ENCODE measurements around the gene TIAM2.
A peak's percentile ranks its signal among the peaks of the same experiment; 100 is the strongest.

The TIAM2 gene

GRCh38 chr6:155241966-155242365, 246.9 kb downstream of the TIAM2 start:
- no peak for DNase-seq

DNA sequence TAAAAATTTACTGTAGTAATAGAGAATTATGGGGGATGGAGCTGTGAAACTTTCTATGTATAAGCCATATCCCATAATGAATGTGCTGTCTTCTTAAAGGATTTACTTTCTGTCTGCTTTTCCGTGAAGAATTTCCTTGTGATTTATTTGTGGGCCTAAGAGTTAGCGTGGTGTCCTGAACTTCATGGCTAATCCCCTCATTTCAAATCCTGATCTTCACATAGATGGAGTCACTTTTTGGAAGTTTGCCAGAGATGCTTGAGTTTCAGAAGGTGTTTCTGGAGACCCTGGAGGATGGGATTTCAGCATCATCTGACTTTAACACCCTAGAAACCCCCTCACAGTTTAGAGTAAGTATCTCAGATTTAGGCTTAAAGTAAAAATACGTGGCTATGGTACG, 249.3 kb downstream of the TIAM2 start:
- no peak for DNase-seq

DNA sequence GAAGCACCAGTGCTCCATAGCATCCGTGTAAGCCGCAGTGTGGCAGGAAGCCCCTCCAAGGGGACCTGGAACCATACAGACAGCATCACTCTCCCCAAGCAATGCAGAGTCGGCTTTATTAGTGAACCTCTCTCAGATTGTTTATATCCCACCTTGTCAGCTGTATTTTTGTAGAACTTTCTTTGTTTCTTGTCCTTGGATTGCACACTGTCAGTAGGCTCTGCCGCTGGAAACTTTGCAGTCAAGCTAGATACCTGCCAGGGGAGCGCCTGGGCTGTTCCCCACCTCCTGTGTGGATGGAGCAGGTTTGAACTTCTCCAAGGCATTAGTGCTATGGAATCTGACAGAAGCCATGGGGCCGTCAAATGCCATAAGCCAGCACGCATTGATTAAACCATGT, 250.1 kb downstream of the TIAM2 start:
- no peak for DNase-seq

- no peak for DNase-seq
These were observed 250.7 kb downstream of the TIAM2 start for GRCh38 chr6:155245831-155246230.

- no peak for DNase-seq
These were observed 251.7 kb downstream of the TIAM2 start for GRCh38 chr6:155246825-155247224.

- no peak for DNase-seq
These were observed 252.5 kb downstream of the TIAM2 start for GRCh38 chr6:155247618-155248007.

DNA sequence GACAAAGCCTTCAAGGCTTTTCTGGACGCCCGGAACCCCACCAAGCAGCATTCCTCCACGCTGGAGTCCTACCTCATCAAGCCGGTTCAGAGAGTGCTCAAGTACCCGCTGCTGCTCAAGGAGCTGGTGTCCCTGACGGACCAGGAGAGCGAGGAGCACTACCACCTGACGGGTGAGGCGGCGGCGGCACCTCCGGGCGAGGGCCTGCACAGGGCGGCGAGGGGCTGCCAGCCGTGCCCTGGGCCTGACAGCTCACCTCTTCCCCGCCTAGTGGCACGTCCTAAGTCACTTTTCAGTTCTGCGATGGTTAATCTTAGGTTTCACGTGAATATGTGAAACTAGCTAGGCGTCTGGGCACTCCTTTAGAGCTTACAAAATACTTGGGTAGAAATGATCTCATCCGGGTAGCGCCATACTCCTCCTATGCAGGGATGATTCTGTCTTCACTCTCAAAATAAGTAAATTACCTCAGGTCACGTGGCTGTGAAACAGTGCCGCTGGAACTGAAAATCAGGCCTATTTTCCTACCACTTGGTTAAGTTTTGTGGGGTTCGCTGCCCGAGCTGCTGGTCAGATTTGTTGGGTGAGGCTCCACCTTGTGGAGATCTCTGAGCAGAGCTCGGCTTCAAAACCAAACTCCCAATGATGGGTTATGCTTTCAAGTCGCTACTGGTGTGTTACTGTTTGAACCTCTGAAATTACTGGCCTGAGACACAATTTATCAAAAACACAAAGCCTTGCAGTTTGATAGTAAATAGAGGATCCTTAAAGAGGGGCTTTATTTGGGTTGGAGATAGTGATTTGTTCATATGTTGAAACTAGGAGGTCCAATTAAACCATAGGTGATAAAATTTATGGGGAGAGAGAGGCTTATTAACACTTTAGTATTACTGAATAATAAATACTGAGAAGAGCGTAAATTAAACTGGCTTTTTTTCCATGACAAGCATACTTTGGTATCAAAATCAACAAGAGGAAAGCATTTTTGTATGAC, 253.2 kb downstream of the TIAM2 start:
- DNase-seq, result peak; percentile 41

DNA sequence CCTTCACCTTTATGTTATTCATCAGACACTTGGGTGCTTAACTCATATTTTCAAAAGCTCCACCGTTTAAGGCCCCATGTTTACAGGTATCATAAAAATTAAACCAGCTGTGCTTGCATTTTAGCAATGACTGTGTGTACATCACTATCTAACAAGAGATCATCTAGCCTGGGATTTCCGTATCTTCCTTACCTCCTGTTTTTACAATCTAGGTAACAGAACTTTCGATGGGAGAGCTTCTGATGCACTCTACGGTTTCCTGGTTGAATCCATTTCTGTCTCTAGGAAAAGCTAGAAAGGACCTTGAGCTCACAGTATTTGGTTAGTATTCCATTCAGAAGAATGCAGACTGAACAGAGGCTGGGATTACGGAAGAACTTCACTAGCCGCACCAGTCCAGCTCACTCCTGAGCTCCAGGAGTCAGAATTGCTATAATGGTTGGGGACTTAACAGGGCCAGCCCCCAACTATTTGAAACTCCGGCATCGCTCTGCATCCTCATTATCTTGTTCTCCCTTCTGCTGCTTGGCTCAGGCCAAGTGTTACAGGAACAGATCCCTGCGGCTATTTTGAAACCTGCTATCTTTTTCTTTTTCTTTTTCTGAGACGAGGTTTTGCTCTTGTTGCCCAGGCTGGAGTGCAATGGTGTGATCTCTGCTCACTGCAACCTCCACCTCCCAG, 255.7 kb downstream of the TIAM2 start:
- DNase-seq, result no peak

- no peak for DNase-seq
These were observed 257.5 kb downstream of the TIAM2 start for GRCh38 chr6:155252581-155252980.

- no peak for DNase-seq
These were observed 258.2 kb downstream of the TIAM2 start for GRCh38 chr6:155253337-155253736.

DNA sequence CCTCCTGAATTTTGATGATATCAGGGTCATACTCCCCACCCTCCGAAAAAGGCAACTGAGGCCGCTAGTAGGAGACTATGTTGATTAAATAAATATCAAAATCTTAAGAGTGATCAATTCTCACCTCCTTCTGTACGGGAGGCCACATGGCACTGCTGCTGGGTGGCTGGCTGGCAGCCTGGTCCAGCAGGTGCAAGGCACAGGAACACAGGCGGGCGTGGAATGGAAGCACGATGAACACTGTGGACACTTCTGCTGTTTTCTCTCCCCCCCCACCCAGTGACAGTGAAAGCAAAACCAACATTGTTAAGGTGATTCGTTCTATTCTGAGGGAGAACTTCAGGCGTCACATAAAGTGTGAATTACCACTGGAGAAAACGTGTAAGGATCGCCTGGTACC, 259.0 kb downstream of the TIAM2 start:
- no peak for DNase-seq

DNA sequence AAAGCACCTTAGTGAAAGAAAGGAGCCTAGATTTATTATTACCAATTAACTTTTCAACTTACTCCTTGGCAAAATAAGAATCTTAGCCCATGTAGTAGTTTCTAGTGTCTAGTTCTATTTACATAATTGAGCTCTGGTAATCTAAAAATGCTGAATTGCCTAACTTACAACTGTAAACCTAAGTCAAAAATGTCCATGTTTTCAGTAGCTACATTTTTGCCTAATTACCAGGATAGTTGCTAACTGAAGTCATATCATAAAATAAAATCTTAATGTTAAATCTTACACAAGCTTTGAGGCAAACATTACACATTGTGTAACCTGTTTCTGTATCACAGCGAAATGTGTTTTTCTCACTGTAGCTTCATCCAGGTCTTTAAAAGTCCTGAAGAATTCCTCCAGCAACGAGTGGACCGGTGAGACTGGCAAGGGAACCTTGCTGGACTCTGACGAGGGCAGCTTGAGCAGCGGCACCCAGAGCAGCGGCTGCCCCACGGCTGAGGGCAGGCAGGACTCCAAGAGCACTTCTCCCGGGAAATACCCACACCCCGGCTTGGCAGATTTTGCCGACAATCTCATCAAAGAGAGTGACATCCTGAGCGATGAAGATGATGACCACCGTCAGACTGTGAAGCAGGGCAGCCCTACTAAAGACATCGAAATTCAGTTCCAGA, 261.1 kb downstream of the TIAM2 start:
- DNase-seq, result no peak

DNA sequence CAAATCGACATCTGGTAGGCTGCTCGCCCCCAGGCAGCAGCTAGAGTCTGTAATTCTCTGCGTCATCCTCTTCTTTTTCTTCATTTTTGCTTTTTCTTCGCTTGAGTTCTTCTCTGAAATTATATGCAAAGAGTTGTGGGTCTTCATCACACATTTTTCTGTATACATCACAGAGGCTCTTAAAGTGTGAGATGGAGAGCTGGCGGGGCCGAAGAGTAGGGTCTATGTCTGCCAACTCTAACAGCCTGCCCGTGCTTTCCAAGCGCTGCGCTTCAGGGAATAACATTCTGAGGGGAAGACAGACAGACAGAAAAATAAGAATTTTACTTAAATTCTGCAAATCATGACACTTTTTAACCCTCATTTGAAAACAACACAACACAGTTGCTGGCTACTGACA, 262.7 kb downstream of the TIAM2 start:
- no peak for DNase-seq

DNA sequence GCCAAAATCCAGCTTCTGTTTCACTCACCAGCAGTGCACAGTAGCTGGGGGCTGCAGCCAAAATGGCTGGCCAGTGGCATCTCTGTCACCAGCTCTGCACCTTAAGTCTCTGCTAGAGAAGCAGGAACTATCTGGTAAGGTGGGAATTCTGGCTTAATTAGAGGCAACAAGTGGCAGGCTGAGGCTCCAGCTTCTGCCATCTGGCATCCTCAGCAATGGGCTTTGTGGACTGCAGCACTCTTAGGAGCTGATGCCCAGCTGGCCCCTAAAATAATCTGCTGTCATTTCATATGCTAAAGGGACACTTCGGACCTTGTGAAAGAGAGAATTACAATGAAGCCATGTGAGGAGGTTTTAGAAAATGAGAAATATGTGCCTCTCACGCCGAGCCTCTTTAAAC, 264.1 kb downstream of the TIAM2 start:
- no peak for DNase-seq

DNA sequence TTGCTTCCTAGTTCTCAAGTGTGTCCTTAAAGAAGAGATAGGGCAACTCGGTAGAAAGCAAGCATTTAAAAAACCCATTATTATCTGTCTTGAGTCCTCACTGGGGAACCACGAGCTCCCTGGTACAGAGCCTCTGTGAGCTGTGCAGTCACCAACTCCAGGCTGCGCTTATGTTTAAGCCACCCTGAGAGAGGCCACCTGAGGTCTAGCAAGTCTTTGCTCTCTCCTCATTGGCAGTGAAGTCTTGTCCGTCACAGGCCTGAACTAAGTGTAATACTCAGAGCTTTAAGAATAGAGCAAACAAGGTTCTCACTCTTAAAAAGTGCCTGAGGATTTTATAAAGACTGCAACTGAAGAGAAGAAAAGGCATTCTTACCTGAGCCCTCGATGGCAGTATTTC, 264.8 kb downstream of the TIAM2 start:
- no peak for DNase-seq

GRCh38 chr6:155260686-155261085, 265.6 kb downstream of the TIAM2 start:
- DNase-seq, result no peak

DNA sequence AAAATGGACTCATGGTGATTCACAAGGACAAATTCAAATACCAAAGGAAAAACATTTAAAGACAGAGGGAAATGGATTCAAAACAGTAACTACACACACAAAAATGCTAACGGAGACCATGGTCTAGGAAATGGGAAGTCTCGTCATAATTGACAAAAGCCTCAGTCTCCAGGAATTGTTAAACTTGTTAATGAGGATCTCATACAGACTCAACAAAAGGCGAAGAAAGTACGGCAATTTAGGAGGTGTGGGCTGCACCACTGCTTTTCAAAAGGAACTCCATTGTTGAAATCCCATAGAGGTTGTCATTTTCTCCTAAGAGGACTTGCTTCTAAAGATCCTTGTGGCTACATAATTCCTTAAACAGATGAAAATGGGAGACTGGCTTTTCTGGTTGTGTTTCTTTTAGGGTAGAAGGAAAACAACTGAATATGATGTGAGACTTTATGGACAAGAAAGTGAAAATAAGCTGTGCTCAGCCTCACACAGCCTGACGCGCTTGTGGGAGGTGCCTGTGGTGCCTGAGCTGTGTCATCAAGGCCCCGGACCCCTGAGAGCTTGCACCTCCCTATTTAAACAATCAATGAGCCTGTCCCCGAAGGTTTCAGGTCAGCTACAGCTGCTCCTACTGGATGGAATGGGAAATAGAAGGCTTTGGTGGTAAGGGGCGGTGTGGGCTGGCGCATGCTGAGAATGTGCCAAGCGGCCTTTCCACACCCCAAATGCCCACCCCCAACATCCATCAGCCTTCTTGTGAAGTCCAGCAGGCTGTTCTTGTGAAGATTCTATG, 266.2 kb downstream of the TIAM2 start:
- DNase-seq, result no peak

DNA sequence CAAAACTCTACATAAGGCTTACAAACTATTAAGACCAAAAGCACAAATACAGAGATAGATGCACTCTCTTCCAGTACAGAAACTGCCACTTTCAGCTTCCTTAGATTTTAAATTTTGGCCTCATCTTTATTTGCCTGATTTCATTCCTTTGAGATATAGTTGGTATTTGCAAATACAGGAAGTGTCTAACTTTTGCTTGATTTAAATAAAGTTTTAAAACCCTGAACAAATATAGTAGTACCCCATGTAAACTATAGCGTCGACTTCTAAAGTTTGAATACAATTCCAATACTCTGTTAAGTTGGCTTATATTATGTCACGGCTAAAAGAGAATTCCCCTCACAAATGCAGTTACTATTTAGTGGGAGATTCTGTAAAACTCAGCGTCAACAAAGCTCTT, 267.5 kb downstream of the TIAM2 start:
- DNase-seq, result no peak

- no peak for DNase-seq
These were observed 268.4 kb downstream of the TIAM2 start, which contains the start of gene CLDN20 for GRCh38 chr6:155263373-155264063. Gene CLDN20, plus strand, starts transcription at chr6:155264013. Its CDS starts 11,707 bp downstream, at chr6:155275720.

GRCh38 chr6:155264693-155265320, 269.7 kb downstream of the TIAM2 start:
- DNase-seq, result no peak

DNA sequence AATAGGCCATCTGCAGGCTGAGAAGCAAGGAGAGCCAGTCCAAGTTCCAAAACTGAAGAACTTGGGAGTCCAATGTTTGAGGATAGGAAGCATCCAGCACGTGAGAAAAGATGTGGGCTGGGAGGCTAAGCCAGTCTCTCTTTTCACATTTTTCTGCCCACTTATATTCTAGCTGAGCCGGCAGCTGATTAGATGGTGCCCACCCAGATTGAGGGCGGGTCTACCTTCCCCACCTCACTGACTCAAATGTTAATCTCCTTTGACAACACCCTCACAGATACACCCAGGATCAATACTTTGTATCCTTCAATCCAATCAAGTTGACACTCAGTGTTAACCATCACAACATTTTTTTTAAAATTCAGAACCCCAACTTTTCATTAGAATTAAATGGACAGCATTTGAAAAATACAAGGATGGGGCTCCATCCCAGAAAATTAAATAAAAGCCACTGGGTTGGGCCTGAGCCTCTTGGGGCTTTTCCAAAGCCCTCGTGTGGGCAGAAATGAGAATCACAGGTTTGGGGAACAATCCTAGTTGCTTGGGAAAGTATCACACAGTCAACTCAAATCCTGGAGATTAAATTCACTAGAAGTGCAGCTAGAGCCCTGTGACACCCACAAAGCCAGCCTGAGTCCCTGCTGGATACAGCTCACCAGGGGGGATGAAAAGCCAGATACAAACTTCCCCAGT, 270.9 kb downstream of the TIAM2 start:
- no peak for DNase-seq
